A549 (cell line): ENCODE results near the gene NPIPB12.
"Not testable (repeated sequence)": the region's sequence is repeated elsewhere in the genome, so short reads cannot be mapped to it uniquely, and the experiment has no call there.

Source experiments
- BCL3 ChIP-seq: fragments of >200 bp; sonication (Bioruptor Twin); formaldehyde crosslinking; IDR thresholded peaks from 3 replicates; pipeline ENCODE4 v1.6.1; 2016
- CTCF ChIP-seq: fragments of >200 bp; sonication (Bioruptor Twin); formaldehyde crosslinking; IDR thresholded peaks from 3 replicates; pipeline ENCODE4 v1.5.1; 2016
- EHF ChIP-seq: fragments of 250-450 bp; sonication (Bioruptor Pico); IDR thresholded peaks from 2 replicates; pipeline ENCODE4 v1.5.0; 2020; ENCODE audit warnings: mild to moderate bottlenecking
- EP300 ChIP-seq, 2 experiments: fragments of >200 bp; sonication (Bioruptor Twin); formaldehyde crosslinking; IDR thresholded peaks; 2 replicates in 1 of 2; 3 replicates in 1 of 2; pipeline ENCODE4 v1.6.1; 2016 to 2017
- POLR2A ChIP-seq: IDR thresholded peaks from 2 replicates; pipeline ENCODE4 v1.6.1; 2012; ENCODE audit warnings: mild to moderate bottlenecking, low read length
- POLR2AphosphoS2 ChIP-seq: conservative IDR thresholded peaks from 2 replicates; pipeline ENCODE4 v1.6.1; 2012; ENCODE audit warnings: low read length, improper control_type of control experiment, inconsistent platforms
- RCOR1 ChIP-seq: fragments of 150-350 bp; IDR thresholded peaks from 2 replicates; pipeline ENCODE4 v1.6.1; 2014; ENCODE audit warnings: antibody characterized with exemption, low read length, low read depth
- REST ChIP-seq: fragments of 200-600 bp; sonication (generic); IDR thresholded peaks from 2 replicates; pipeline ENCODE4 v1.6.1; 2016; ENCODE audit warnings: antibody characterized with exemption, mild to moderate bottlenecking, moderate library complexity

GRCh38 chr16:29482276-29482675, 23.9 kb downstream of the NPIPB12 start:
- TF ChIP-seq CTCF; EHF (CRISPR knock-in tag); EP300 (IDR thresholded peaks at IDR 0.05); REST; POLR2A; RCOR1; POLR2AphosphoS2; BCL3: not testable (repeated sequence)
